Upper lobe of left lung (tissue), 6 donors: ENCODE measurements around the gene ARHGAP10. TPM values are rescaled to one million over a fixed set of nuclear protein-coding genes. Genes with fewer than 3 reads are reported as not detected.
A peak's percentile ranks its signal among the peaks of the same experiment; 100 is the strongest.

Experiments
- ATAC-seq, 2 donors: fragments of 200-7000 bp; cut with Tn5 transposase; one replicate each; pipeline ENCODE4 v1.9.1; 2022; ENCODE audit warnings: mild to moderate bottlenecking in 2 of 2, moderate library complexity in 2 of 2; ENCODE audit not compliant: low FRiP score in 2 of 2
- DNase-seq, 2 donors: peaks; one replicate each; pipeline ENCODE4 v3.0.0-alpha.2; 2019 to 2020
- H3K27ac ChIP-seq, 4 donors: fragments of 200-600 bp; sonication (generic); one replicate each; pipeline ENCODE4 v1.5.1; 2016 to 2019
- H3K27me3 ChIP-seq, 4 donors: fragments of 200-600 bp; sonication (generic); one replicate each; pipeline ENCODE4 v1.5.1; 2017 to 2019
- H3K36me3 ChIP-seq, 4 donors: fragments of 200-600 bp; sonication (generic); one replicate each; pipeline ENCODE4 v1.5.1; 2016 to 2019
- H3K4me1 ChIP-seq, 4 donors: fragments of 200-600 bp; sonication (generic); one replicate each; pipeline ENCODE4 v1.5.1; 2018 to 2019
- H3K4me3 ChIP-seq, 4 donors: fragments of 200-600 bp; sonication (generic); one replicate each; pipeline ENCODE4 v1.5.1; 2017 to 2019; ENCODE audit warnings: mild to moderate bottlenecking in 2 of 4, moderate library complexity in 1 of 4
- H3K9me3 ChIP-seq, 4 donors: fragments of 200-600 bp; sonication (generic); one replicate each; pipeline ENCODE4 v1.5.1; 2018 to 2019
- CTCF ChIP-seq, 6 experiments: fragments of 450-650 bp in 4 of 6; fragments of 200-600 bp in 2 of 6; sonication (generic) in 2 of 6; IDR thresholded peaks; one replicate each; pipeline ENCODE4 v1.5.1; 2016 to 2019; ENCODE audit warnings: antibody characterized with exemption in 6 of 6
- EP300 ChIP-seq, 4 donors: sonication (generic); formaldehyde crosslinking; IDR thresholded peaks; one replicate each; pipeline ENCODE4 v1.5.1; 2017; ENCODE audit warnings: antibody characterized with exemption in 4 of 4, control low read depth in 2 of 4
- POLR2A ChIP-seq, 4 donors: fragments of 450-650 bp; IDR thresholded peaks; one replicate each; pipeline ENCODE4 v1.5.1; 2016 to 2017; ENCODE audit warnings: antibody characterized with exemption in 4 of 4, mild to moderate bottlenecking in 2 of 4
- POLR2AphosphoS5 ChIP-seq, 2 donors: sonication (generic); formaldehyde crosslinking; IDR thresholded peaks; one replicate each; pipeline ENCODE4 v1.5.1; 2017; ENCODE audit warnings: antibody characterized with exemption in 2 of 2
- WGBS, 2 donors: methylation state at CpG; one replicate each; pipeline ENCODE4 v1.1.5; 2017 to 2018; 5-methylcytosine and 5-hydroxymethylcytosine counted together
- total RNA-seq, 6 donors: library from RNA; depleted of rRNA in 4 of 6; stranded (reverse); fragments of >200 nt in 4 of 6; gene quantifications; one replicate each; pipeline versions ENCODE4 v1.1.0 to v1.2.1, GENCODE V29; 2016 to 2021
- donor health status: DM: no; HTN: no; CAD: no; lungs with moderate emphysema.
- donor health status: DM: no; HTN: yes; CAD: no; lungs with severe emphysema.

ARHGAP10 gene
- total RNA-seq, 6 donors from 2014 or later, result 25.9 to 47.1 (median 29.5) TPM

- no peak overlapping the region for H3K4me3 ChIP-seq
- H3K36me3 ChIP-seq, result peaks cover 0 to 1% (median 0%) of the 10 kb centered on the region in 4 donors
- ATAC-seq (no peak), DNase-seq (no peak)
- no peaks in the 10 kb centered on the region for H3K27me3 ChIP-seq
- H3K27ac ChIP-seq, result no peak overlapping the region
- H3K4me1 ChIP-seq, result no peaks in the 10 kb centered on the region
- H3K9me3 ChIP-seq, result no peaks in the 10 kb centered on the region
- 86 to 88% methylated on average over 4 of the region's 4 CpGs for WGBS, 2 donors
- TF ChIP-seq EP300 (IDR thresholded peaks at IDR 0.05), result no peak
- no peak for TF ChIP-seq POLR2AphosphoS5 (IDR thresholded peaks at IDR 0.05)
- no peak for TF ChIP-seq CTCF (IDR thresholded peaks at IDR 0.05)
- TF ChIP-seq POLR2A (IDR thresholded peaks at IDR 0.05), result no peak
Measured at GRCh38 chr4:148091896-148092295, 360.0 kb downstream of the ARHGAP10 start.

DNA sequence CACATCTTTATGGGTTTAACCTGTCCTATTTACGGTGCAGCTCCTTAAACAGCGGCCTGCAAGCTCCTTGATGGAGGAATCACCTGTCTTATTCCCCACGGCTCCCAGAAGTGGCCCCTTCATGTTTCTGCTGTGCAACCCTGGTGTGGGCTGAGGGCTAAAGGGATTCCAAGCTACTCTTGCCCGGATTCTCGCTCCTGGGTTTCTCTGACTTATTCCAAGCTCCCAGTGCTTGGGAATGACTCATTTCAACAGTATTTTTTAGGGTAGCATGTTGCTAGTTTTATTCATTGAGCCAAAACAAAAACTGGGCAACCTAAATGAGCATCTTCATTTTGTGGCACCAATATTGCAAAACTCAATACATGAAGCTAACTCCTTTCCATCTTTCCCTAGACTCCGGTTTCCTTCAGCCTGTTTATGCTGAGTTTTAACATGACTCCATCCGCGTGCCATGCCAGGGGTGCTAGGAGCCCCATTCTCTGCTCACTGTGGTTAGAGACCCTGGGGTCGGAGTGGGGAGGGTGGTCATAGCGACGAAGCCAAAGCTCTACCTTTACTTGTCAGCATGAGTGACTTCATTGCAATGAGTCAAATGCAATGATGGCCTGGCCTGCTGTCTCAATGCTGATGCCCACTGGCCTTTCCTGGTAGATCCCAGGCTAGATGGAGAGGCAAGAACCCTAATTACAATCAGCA is 360.6 kb downstream of the ARHGAP10 start:
- ATAC-seq, result no peak
- Histone ChIP-seq H3K36me3 (peaks cover 0 to 2% (median 0%) of the 10 kb centered on the region in 4 donors), H3K9me3 (no peaks in the 10 kb centered on the region), H3K4me3 (no peak overlapping the region), H3K27ac (no peak overlapping the region), H3K27me3 (no peaks in the 10 kb centered on the region), H3K4me1 (no peaks in the 10 kb centered on the region)
- no peak for TF ChIP-seq POLR2A (IDR thresholded peaks at IDR 0.05)
- WGBS, 2 donors, result 95 to 97% methylated on average over 11 of the region's 11 CpGs
- no peak for DNase-seq

- Histone ChIP-seq H3K9me3 (no peaks in the 10 kb centered on the region), H3K27me3 (no peaks in the 10 kb centered on the region), H3K27ac (no peak overlapping the region), H3K4me1 (no peaks in the 10 kb centered on the region), H3K36me3 (peaks cover 0 to 2% (median 0%) of the 10 kb centered on the region in 4 donors), H3K4me3 (no peak overlapping the region)
- ATAC-seq, result no peak
- peak in 1 of 2 donors; percentile 43 for DNase-seq
- WGBS, 2 donors, result 99 to 100% methylated on average over 2 to 5 of the region's 5 CpGs
- TF ChIP-seq EP300 (IDR thresholded peaks at IDR 0.05) (no peak), POLR2AphosphoS5 (IDR thresholded peaks at IDR 0.05) (no peak), CTCF (IDR thresholded peaks at IDR 0.05) (no peak), POLR2A (IDR thresholded peaks at IDR 0.05) (no peak)
Measured at GRCh38 chr4:148093065-148093464, 361.2 kb downstream of the ARHGAP10 start.

DNA sequence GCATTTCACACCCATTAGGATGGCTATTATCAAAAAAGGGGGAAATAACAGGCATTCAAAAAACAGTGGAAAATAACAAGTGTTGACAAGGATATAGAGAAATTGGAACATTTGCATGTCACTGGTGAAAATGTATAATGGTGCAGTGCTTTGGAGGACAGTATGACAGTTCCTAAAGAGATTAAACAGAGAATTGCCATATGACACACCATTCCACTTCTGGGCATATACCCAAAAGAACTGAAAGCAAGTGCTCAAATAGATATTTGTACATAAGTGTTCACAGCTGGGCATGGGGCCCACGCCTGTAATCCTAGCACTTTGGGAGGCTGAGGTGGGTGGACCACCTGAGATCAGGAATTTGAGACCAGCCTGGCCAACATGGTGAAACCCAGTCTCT is 362.3 kb downstream of the ARHGAP10 start:
- no peak for TF ChIP-seq POLR2A (IDR thresholded peaks at IDR 0.05)
- TF ChIP-seq EP300 (IDR thresholded peaks at IDR 0.05), result no peak
- Histone ChIP-seq H3K9me3 (no peaks in the 10 kb centered on the region), H3K27ac (no peak overlapping the region), H3K4me1 (no peaks in the 10 kb centered on the region), H3K4me3 (no peak overlapping the region), H3K36me3 (peaks cover 0 to 2% (median 0%) of the 10 kb centered on the region in 4 donors), H3K27me3 (no peaks in the 10 kb centered on the region)
- DNase-seq (no peak), ATAC-seq (no peak)
- 83 to 90% methylated on average over 1 of the region's 1 CpG for WGBS, 2 donors

GRCh38 chr4:148095346-148095923 is 363.5 kb downstream of the ARHGAP10 start:
- Histone ChIP-seq H3K36me3 (peaks cover 0 to 2% (median 0%) of the 10 kb centered on the region in 4 donors), H3K27me3 (no peaks in the 10 kb centered on the region), H3K4me3 (no peak overlapping the region), H3K27ac (no peak overlapping the region), H3K9me3 (no peaks in the 10 kb centered on the region), H3K4me1 (no peaks in the 10 kb centered on the region)
- TF ChIP-seq CTCF (IDR thresholded peaks at IDR 0.05), result no peak
- no peak for TF ChIP-seq EP300 (IDR thresholded peaks at IDR 0.05)
- no peak for TF ChIP-seq POLR2AphosphoS5 (IDR thresholded peaks at IDR 0.05)
- TF ChIP-seq POLR2A (IDR thresholded peaks at IDR 0.05), result no peak
- WGBS, 2 donors, result 95 to 100% methylated on average over 5 of the region's 5 CpGs
- ATAC-seq, result peak in 1 of 2 donors; percentile 35
- DNase-seq, result no peak
